HG02571 (cell line): ENCODE results near the gene ZFX.

Experiments used
- ATAC-seq: cut with Tn5 transposase; IDR thresholded peaks from one replicate; pipeline ENCODE4 v1.9.1; 2021; ENCODE audit warnings: mild to moderate bottlenecking, moderate library complexity; ENCODE audit not compliant: unreplicated experiment

The ZFX gene

GRCh38 chrX:24198101-24198500, 48.6 kb downstream of the ZFX start:
- no peak for ATAC-seq

DNA sequence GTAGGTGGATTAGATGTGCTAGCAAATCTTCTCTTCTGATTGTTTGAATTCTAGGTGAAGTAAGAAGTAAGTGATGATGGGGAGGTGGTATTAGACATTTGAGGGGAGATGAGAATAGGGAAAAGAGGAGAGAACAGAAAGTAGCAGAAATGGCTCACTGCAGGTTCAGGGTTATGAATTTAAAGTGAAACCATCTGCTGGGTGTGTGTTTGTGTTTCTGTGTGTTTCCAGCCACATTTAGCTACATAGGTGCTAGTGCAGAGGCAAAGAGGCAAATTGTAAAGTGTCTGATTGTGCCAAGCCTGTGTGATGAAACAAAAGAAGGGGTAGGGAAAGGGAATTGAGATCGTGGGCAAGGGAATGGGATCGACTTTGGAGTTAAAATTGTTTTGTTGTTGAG, 50.6 kb downstream of the ZFX start:
- no peak for ATAC-seq

DNA sequence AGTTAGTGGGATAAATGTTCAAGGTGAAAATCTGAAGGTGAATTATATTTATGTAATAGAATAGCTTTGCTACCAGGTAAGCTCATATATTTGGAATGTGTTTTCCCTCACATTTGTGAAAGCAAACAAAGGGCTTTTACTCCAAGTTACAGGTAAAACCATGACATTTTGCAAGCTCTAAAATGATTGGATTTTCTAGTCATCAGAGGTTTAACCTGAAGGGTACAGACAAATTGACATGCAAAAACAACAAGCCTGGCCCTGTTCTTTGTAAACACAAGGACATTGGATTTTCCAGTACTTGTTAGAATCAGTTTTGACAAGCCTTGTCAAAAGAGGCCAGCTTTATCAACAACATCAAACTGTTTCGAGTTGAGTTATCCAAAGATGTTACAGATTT, 51.7 kb downstream of the ZFX start:
- ATAC-seq: no peak

GRCh38 chrX:24202465-24203031, 53.0 kb downstream of the ZFX start:
- ATAC-seq: no peak

- no peak for ATAC-seq
Measured at GRCh38 chrX:24203072-24203808, 53.7 kb downstream of the ZFX start.

DNA sequence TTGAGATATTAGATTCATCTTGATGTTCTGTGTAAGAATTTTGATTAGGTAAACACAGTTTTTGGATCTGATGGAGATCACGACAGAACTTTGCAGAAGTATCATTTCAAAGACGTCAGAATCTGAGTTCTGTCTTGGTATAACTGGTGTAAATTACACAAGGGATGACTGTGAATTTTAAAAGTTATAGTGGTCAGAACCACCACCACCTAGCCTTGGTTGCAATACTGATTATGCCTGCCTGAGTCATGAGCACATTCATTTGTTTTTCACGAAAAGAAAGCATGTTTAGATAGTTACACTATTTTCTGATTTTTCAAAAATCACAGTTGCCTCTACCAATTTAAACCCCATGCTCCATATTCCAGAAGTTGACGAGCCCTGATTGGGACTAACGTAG, 54.8 kb downstream of the ZFX start:
- no peak for ATAC-seq

GRCh38 chrX:24204958-24205357, 55.4 kb downstream of the ZFX start:
- no peak for ATAC-seq

- ATAC-seq: no peak
Measured at GRCh38 chrX:24207826-24208225, 58.3 kb downstream of the ZFX start.

GRCh38 chrX:24208496-24209240, 59.1 kb downstream of the ZFX start:
- ATAC-seq: no peak

GRCh38 chrX:24210190-24210589, 60.7 kb downstream of the ZFX start:
- ATAC-seq: no peak

GRCh38 chrX:24214568-24214967, 65.0 kb downstream of the ZFX start:
- ATAC-seq: no peak

DNA sequence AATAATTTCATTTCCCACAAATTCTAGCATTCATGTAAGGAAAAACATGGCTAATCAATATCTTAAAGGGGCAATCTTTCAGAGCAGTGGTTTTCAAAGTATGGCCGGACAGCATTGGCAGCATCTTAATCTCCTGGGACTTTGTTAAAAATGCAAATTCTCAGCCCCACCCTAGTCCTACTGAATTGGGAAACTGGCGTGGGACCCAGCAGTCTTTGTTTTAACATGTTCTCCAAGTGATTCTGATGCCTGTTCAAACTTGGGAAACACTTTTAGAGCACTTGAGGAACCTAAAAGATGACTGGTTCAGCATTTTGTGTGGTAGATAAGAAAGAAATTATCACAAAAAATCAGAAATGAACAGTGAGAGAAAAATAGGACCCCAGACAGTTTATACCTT, 65.7 kb downstream of the ZFX start:
- ATAC-seq: no peak

- no peak for ATAC-seq
Measured at GRCh38 chrX:24216037-24216436, 66.5 kb downstream of the ZFX start.

GRCh38 chrX:24216827-24217226, 67.3 kb downstream of the ZFX start:
- no peak for ATAC-seq

DNA sequence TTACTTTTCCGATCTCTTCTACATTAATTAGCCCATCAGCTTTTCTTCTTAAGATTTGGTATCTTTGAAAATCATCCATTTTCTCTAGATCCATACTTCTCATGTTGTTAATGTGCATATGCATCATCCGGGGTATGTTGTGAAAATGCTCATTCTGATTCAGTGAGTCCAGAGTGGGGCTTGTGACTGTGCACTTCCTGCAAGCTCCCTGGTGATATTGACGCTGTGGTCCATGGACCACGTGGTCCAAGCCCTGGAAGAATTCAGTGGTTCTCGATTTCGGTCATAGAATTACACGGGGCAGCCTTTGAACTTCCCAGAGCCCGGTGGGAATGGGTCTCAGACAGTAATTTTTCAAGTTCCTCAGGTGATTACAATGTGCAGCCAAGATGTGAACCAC, 69.8 kb downstream of the ZFX start:
- ATAC-seq: no peak

GRCh38 chrX:24221872-24222271, 72.3 kb downstream of the ZFX start:
- ATAC-seq: no peak

GRCh38 chrX:24225265-24225664, 75.7 kb downstream of the ZFX start:
- ATAC-seq: no peak

DNA sequence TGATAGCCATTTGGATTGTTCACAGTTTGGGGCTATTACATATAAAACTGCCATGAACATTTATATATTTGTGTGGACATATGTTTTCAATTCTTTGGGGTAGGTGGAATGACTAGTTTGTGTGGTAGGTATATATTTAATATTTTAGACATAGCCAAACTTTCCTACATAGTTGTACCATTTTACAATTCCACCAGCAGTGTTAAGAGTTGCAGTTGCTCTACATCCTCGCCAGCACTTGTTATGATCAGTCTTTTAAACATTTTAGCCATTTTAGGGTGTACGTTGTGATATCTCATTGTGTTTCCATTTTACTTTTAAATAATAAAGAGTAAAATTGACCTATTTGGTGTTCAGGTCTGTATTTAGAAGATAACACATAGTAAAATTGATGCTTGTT, 76.6 kb downstream of the ZFX start:
- no peak for ATAC-seq

DNA sequence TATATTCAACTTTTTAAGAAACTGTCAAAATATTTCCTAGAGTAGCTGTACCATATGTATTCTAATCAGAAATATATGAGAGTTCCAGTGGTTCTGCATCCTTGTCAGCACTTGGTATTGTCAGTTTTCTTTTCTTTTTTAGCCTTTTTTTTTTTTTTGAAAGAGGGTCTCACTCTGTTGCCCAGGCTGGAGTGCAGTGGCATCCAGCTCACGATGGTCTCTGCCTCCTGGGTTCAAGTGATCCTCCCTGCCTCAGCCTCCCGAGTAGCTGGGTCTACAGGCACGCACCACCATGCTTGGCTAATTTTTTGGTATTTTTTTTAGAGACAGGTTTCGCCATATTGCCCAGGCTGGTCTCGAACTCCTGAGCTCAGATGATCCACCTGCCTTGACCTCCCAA, 79.1 kb downstream of the ZFX start:
- ATAC-seq: no peak

DNA sequence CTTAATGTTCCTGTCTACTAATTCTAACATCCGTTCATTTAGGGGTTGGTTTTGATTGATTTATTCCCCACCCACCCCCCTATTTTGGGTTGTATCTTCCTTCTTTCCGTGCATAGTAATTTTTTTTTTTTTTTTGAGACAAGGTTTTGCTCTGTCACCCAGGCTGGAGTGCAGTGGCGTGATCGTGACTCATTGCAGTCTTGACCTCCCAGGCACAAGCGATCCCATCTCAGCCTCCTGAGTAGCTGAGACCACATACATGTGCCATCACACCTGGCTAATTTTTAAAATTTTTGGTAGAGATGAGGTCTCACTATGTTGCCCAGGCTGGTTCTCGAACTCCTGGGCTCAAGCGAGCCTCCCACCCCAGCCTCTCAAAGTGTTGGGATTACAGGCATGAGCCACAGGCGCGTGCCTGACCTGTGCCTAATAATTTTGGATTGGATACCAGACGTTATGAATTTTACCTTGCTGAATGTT, 79.9 kb downstream of the ZFX start:
- ATAC-seq: no peak

DNA sequence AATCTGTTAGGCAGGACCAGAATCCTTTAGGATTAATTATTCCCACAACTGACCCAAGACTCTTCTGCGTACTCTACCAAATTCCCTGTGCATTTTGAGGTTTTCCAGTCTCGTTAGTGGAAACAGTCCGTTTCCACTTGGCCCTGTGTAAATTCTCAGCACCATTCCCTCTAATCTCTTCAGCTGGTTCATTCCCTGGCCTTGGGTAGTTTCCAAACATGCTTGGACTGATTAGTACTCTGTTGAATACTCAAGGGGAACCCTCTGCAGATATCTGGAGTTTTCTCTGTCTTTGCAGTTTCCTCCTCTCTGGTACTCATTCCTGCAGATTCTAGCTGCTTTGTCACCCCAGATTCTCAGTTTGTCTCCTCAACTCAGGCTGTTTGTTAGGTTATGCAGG, 80.4 kb downstream of the ZFX start:
- no peak for ATAC-seq

GRCh38 chrX:24231131-24231540, 81.6 kb downstream of the ZFX start:
- ATAC-seq: no peak
